HL-60 (cell line): ENCODE data around the gene GOLGA8N.

Source experiments
- DNase-seq, 2 experiments: peaks; one replicate each; pipeline ENCODE4 v3.0.0-alpha.2; 2010 to 2020; ENCODE audit warnings: low read depth in 1 of 2, low spot score in 1 of 2
- H3K27ac ChIP-seq: fragments of 250-450 bp; sonication (Bioruptor Pico); replicated peaks from 2 replicates; pipeline ENCODE4 v1.5.1; 2020; ENCODE audit warnings: mild to moderate bottlenecking, moderate library complexity
- H3K27me3 ChIP-seq: fragments of 250-450 bp; sonication (Bioruptor Pico); 2 replicates; pipeline ENCODE4 v1.5.1; 2021; ENCODE audit warnings: mild to moderate bottlenecking, moderate library complexity; ENCODE audit not compliant: insufficient read depth, poor library complexity, severe bottlenecking
- H3K4me3 ChIP-seq: replicated peaks from 2 replicates; pipeline ENCODE4 v1.5.1; 2011; ENCODE audit warnings: mild to moderate bottlenecking, control low read depth, low read length; ENCODE audit not compliant: insufficient read depth
- CTCF ChIP-seq: IDR thresholded peaks from one replicate; pipeline ENCODE4 v1.5.1; 2011; ENCODE audit warnings: low read length, control low read depth, inconsistent platforms; ENCODE audit not compliant: insufficient read depth
- GABPA ChIP-seq: IDR thresholded peaks from 2 replicates; pipeline ENCODE4 v1.6.1; 2012; ENCODE audit warnings: low read depth
- POLR2AphosphoS5 ChIP-seq: IDR thresholded peaks from 2 replicates; pipeline ENCODE4 v1.6.1; 2012; ENCODE audit warnings: low read depth
- REST ChIP-seq: IDR thresholded peaks from 2 replicates; pipeline ENCODE4 v1.6.1; 2012; ENCODE audit warnings: low read depth; ENCODE audit not compliant: insufficient replicate concordance
- SPI1 ChIP-seq: IDR thresholded peaks from 2 replicates; pipeline ENCODE4 v1.6.1; 2012; ENCODE audit warnings: low read depth, mild to moderate bottlenecking, borderline replicate concordance

The GOLGA8N gene

GRCh38 chr15:32637704-32638103, 44.4 kb downstream of the GOLGA8N start:
- H3K27ac ChIP-seq: no peak overlapping the region
- no peak for DNase-seq
- TF ChIP-seq CTCF (no peak), REST (no peak), POLR2AphosphoS5 (no peak), SPI1 (no peak), GABPA (no peak)
- no peak overlapping the region for H3K4me3 ChIP-seq
- H3K27me3 ChIP-seq: no peaks in the 10 kb centered on the region

GRCh38 chr15:32641517-32642059, 48.3 kb downstream of the GOLGA8N start, which contains the start of gene SCG5:
SCG5 (plus strand) TSS chr15:32641710; CDS start chr15:32643593, 1,883 bp downstream.
- TF ChIP-seq POLR2AphosphoS5 (peak; percentile 38; the same call in 1 of the 2 replicates), SPI1 (no peak)
- DNase-seq: no peak
- H3K27ac ChIP-seq: no peak within 1 kb of the TSS

GRCh38 chr15:32642667-32643435, 49.6 kb downstream of the GOLGA8N start:
- Histone ChIP-seq H3K27ac (no peak overlapping the region), H3K27me3 (no peaks in the 10 kb centered on the region), H3K4me3 (no peak overlapping the region)
- TF ChIP-seq SPI1 (no peak), POLR2AphosphoS5 (no peak), GABPA (no peak), CTCF (no peak), REST (no peak)
- no peak for DNase-seq

More at GRCh38 chr15:32641517-32642059, 48.3 kb downstream of the GOLGA8N start, which contains the start of gene SCG5:
- Histone ChIP-seq H3K4me3 (no peak within 1 kb of the TSS), H3K27me3 (no peaks in the 10 kb centered on the region)

DNA sequence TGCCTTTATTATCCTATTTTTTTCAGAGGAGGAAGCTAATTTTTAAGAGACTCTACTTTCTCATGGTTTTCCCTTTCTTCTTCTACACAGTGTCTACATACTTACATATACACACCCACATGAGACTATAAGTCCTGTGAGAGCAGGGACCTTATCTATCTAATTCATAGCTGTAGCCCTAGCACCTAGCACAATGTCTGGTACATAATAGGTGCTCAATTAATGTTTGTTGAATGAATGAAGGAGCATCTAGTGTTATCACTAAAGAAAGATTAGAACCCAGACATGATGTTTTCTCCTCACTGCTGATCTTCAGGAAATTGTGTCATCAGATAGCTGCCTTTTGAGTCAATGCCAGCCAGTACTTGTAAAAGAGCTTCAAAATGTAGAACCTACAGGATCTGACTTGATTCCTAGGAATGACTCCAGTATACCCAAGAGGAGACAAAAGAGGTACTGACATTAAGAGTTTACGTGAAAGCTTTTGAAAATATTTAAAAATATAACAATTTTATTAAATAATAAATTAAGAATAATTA, 50.7 kb downstream of the GOLGA8N start:
- H3K4me3 ChIP-seq: no peak overlapping the region
- no peak for DNase-seq
- no peak overlapping the region for H3K27ac ChIP-seq
- no peak for TF ChIP-seq SPI1
- TF ChIP-seq GABPA: no peak
- no peak for TF ChIP-seq POLR2AphosphoS5
- TF ChIP-seq REST: no peak
- TF ChIP-seq CTCF: no peak
- no peaks in the 10 kb centered on the region for H3K27me3 ChIP-seq
